ENCODE measurements around the gene CLIC1.

The CLIC1 gene

DNA sequence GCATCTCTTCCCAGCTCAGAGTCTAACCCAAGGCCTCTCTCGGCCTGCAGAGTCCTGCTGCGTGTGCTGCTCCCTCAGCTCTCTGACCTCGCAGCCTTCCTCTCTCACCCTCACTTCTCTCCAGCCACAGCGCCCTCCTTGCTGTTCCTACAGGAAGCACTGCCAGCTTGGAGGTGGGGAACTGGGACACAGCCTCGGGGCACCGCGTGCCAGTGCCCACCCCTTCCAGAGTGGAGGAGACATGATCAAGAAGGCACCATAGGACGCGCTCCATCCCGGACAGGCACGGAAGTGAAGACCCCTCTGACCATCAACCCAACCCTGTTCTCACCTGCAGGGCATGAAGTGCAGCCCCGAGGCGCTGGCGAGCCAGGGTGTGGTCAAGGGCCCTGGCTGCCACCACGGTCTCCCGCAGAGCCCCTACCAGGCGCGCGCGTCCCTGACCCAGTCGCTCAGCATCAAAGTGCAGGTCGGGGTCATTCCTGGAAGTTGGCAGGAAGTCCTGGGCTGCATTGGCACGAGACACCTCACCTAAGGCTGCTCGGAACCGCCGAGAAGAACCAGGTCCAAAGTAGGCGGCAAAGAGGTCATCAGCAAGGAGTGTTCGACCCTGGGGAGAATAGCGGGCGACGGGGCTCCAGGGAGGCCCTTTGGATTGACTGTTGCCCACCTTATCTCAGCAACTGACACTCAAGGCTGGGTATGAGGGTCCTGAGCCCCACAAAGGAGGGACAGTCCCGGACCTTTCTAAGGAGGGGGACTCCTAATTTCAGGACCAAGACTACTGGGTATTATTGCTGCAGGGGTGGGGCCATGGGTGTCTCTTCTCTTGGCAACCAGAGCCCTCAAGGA, 39.5 kb upstream of the CLIC1 start:
- TF ChIP-seq FOXP2 (optimal IDR thresholded peaks at IDR 0.05; ENCODE audit: borderline replicate concordance, extremely low read depth, extremely low read length, insufficient read depth) = no peak

DNA sequence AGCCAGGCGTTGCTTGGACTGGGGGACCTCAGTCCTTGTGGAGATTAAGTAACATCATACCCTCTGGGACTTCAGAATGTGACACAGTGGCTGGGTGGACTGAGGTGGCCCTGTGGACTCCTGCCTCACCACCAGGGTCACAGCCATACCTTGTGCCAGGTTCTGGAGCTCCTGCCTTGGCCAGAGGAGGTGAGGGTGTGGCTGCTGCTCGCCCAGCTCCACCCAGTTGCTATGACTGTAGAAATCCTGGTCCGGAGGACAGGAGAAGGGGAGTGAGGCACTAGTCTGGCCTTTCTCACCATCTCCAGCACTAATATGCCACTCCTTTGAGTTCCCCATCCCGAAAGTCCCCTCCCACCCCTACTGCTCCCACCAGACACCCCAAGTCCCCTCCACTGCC, 38.9 kb upstream of the CLIC1 start:
- TF ChIP-seq TAF1 (IDR thresholded peaks at IDR 0.05; ENCODE audit: borderline replicate concordance, insufficient read depth, low read length) (no peak), FOXP2 (optimal IDR thresholded peaks at IDR 0.05; ENCODE audit: borderline replicate concordance, extremely low read depth, extremely low read length, insufficient read depth) (no peak), SIN3A (IDR thresholded peaks at IDR 0.05; ENCODE audit: borderline replicate concordance, insufficient read depth, low read length) (no peak)

DNA sequence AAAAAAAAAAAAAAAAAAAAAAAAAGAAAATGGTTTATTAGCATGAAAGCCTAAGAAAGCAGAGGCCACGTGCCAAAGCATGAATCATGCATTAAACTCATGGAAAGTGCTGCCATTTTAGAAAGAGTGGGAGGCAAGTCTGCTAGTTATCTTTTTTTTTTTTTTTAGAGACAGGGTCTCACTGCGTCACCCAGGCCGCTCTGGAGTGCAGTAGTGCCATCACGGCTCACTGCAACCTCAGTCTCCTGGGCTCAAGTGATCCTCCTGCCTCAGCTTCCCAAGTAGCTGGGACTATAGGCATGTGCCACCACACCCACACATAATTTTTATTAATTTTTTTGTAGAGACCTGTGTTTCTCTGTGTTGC, 35.6 kb upstream of the CLIC1 start:
- TF ChIP-seq SIN3A (IDR thresholded peaks at IDR 0.05; ENCODE audit: borderline replicate concordance, insufficient read depth, low read length) (no peak), TAF1 (IDR thresholded peaks at IDR 0.05; ENCODE audit: borderline replicate concordance, insufficient read depth, low read length) (no peak), FOXP2 (optimal IDR thresholded peaks at IDR 0.05; ENCODE audit: borderline replicate concordance, extremely low read depth, extremely low read length, insufficient read depth) (no peak), POLR2AphosphoS5 (IDR thresholded peaks at IDR 0.05; ENCODE audit: low read depth, low read length) (no peak)
- TF ChIP-seq, protein P1, sequence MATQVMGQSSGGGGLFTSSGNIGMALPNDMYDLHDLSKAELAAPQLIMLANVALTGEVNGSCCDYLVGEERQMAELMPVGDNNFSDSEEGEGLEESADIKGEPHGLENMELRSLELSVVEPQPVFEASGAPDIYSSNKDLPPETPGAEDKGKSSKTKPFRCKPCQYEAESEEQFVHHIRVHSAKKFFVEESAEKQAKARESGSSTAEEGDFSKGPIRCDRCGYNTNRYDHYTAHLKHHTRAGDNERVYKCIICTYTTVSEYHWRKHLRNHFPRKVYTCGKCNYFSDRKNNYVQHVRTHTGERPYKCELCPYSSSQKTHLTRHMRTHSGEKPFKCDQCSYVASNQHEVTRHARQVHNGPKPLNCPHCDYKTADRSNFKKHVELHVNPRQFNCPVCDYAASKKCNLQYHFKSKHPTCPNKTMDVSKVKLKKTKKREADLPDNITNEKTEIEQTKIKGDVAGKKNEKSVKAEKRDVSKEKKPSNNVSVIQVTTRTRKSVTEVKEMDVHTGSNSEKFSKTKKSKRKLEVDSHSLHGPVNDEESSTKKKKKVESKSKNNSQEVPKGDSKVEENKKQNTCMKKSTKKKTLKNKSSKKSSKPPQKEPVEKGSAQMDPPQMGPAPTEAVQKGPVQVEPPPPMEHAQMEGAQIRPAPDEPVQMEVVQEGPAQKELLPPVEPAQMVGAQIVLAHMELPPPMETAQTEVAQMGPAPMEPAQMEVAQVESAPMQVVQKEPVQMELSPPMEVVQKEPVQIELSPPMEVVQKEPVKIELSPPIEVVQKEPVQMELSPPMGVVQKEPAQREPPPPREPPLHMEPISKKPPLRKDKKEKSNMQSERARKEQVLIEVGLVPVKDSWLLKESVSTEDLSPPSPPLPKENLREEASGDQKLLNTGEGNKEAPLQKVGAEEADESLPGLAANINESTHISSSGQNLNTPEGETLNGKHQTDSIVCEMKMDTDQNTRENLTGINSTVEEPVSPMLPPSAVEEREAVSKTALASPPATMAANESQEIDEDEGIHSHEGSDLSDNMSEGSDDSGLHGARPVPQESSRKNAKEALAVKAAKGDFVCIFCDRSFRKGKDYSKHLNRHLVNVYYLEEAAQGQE (IDR thresholded peaks at IDR 0.05; ENCODE audit: insufficient read depth in 1 of 2, low read depth in 2 of 2, low read length in 2 of 2) = no peak

DNA sequence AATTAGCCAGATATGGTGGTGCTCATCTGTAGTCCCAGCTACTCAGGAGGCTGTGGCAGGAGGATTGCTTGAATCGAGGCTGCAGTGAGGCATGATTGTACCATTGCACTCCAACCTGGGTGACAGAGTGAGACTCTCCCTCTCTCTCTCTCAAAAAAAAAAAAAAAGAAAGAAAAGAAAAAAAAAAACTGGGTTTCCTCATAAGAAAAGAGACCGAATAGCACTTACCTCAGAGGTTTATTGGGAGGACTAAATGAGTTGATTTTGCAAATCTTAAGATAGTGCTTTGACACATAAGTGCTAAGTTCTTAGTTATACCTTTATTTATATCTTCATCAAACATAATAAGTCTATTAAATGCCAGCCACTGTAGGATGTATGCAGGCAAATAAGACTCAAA, 34.5 kb upstream of the CLIC1 start:
- TF ChIP-seq SIN3A (IDR thresholded peaks at IDR 0.05; ENCODE audit: borderline replicate concordance, insufficient read depth, low read length) (no peak), TAF1 (IDR thresholded peaks at IDR 0.05; ENCODE audit: borderline replicate concordance, insufficient read depth, low read length) (no peak), FOXP2 (optimal IDR thresholded peaks at IDR 0.05; ENCODE audit: borderline replicate concordance, extremely low read depth, extremely low read length, insufficient read depth) (no peak), POLR2AphosphoS5 (IDR thresholded peaks at IDR 0.05; ENCODE audit: low read depth, low read length) (no peak)
- TF ChIP-seq, protein P1 (IDR thresholded peaks at IDR 0.05; ENCODE audit: insufficient read depth in 1 of 2, low read depth in 2 of 2, low read length in 2 of 2) = no peak

DNA sequence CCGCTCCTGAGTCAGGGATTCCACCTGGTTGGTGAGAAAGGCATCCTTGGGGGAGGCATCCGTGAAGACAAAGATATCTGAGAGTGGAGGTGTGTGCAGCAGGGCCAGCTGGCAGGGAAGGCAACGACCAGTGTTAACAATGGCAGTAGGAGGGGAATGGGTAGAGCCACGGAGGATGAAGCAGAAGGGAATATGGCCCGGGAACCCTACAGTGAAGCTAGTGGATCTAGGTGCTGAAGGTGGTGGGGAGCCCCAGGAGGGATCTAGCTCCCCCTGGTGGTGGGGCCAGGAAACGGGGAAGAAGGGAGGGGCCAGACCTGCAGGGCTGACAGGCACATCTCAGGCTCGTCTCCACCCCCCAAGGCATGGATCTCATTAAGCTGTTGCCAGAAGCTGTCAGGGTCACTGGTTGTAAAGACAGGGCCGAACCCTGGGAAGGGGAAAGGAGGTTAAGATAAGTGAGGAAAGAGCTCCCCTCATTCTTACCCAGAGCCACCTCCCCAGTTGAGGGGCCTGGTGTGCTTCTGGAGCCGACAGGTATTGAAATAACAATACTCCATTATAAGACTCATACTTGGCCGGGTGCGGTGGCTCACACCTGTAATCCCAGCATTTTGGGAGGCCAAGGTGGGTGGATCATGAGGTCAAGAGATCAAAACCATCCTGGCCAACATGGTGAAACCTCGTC, 33.5 kb upstream of the CLIC1 start:
- TF ChIP-seq, protein P1 (IDR thresholded peaks at IDR 0.05; ENCODE audit: insufficient read depth in 1 of 2, low read depth in 2 of 2, low read length in 2 of 2) = no peak
- TF ChIP-seq POLR2AphosphoS5 (IDR thresholded peaks at IDR 0.05; ENCODE audit: low read depth, low read length) (no peak), TAF1 (IDR thresholded peaks at IDR 0.05; ENCODE audit: borderline replicate concordance, insufficient read depth, low read length) (no peak), FOXP2 (optimal IDR thresholded peaks at IDR 0.05; ENCODE audit: borderline replicate concordance, extremely low read depth, extremely low read length, insufficient read depth) (no peak), SIN3A (IDR thresholded peaks at IDR 0.05; ENCODE audit: borderline replicate concordance, insufficient read depth, low read length) (no peak)
